GM18499 (cell line): ENCODE data around the gene NUMBL.
"Not testable (repeated sequence)": the region's sequence is repeated elsewhere in the genome, so short reads cannot be mapped to it uniquely, and the experiment has no call there.

ENCODE experiments used
- ATAC-seq: cut with Tn5 transposase; IDR thresholded peaks from one replicate; pipeline ENCODE4 v1.9.1; 2021; ENCODE audit warnings: moderate number of reproducible peaks; ENCODE audit not compliant: insufficient read depth, unreplicated experiment

The NUMBL gene

DNA sequence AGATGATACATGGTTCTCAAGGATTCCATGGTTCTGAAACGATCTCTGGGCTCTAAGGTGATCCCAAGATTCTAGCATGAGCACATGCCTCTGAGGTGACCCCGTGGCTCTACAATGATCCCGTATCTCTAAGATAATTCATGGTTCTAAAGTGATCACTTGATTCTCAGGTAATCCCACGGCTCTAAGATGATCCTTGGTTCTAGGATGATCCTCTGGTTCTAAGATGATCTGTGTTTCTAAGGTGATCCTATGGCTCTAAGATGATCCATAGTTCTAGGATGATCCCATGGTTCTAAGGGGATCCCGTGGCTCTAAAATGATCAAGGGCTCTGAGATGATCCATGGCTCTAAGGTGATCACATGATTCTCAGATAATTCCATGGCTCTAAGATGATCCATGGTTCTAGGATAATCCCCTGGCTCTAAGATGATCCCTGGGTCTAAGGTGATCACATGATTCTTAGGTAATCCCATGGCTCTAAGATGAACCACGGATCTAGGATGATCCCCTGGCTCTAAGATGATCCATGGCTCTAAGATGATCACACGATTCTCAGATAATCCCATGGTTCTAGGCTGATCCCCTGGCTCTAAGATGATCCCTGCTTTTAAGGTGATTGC is 21.3 kb downstream of the NUMBL start:
- ATAC-seq = no peak

- no peak for ATAC-seq
These were observed 22.8 kb downstream of the NUMBL start for GRCh38 chr19:40667602-40668001.

GRCh38 chr19:40666803-40667438 is 23.5 kb downstream of the NUMBL start:
- ATAC-seq = no peak

- no peak for ATAC-seq
These were observed 26.5 kb downstream of the NUMBL start for GRCh38 chr19:40663695-40664692.

- ATAC-seq = no peak
These were observed 27.3 kb downstream of the NUMBL start for GRCh38 chr19:40662925-40663694.

DNA sequence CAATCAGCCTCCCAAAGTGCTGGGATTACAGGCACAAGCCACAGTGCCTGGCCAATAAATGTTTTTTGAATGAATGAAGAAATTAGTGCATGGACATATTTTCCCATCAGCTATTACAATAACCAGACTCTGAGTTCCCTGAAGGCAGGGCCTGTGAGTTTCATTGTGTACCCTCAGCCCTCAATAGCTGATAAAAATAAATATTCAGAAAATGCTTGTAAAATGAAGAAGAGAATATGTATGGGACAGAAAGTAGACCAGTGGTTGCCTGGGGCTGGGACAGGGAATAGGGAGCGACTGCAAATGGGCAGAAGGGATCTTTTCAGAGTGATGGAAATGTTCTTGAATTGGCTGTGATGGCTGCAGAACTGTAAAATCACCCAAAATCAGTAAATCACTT is 28.8 kb downstream of the NUMBL start:
- no peak for ATAC-seq

- no peak for ATAC-seq
These were observed 30.9 kb downstream of the NUMBL start for GRCh38 chr19:40659566-40659965.

- ATAC-seq = no peak
These were observed 31.3 kb downstream of the NUMBL start for GRCh38 chr19:40659116-40659515.

DNA sequence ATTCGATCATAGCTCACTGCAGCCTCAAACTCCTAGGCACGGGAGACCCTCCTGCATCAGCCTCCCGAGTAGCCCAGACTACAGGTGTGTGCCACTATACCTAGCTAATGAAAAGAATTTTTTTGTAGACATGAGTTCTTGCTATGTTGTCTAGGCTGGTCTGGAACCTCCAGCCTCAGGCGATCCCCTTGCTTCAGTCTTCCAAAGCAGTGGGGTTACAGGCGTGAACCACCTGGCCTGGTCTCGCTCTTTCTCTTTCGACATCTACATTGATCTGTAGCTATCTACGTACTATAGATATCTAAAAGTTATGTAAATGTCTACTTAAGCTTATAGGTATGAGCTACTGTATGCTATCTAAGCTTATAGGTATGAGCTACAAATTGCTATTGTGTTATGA is 32.4 kb downstream of the NUMBL start:
- no peak for ATAC-seq

DNA sequence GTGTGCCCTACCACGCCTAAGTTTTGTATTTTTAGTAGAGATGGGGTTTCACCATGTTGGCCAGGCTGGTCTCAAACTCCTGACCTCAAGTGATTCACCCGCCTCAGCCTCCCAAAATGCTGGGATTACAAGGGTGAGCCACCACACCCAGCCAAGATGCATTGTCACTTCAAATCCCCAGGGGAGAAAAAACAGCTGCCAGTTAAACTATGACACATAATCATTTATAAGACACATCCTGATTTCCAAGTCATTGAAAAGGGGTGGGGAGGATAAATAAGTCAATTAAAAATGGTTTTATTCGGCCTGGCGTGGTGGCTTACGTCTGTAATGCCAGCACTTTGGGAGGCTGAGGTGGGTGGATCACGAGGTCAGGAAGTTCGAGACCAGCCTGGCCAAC is 34.8 kb downstream of the NUMBL start:
- not testable (repeated sequence) for ATAC-seq

GRCh38 chr19:40652303-40652702 is 38.1 kb downstream of the NUMBL start:
- not testable (repeated sequence) for ATAC-seq

- ATAC-seq = no peak
These were observed 39.6 kb downstream of the NUMBL start for GRCh38 chr19:40650749-40651305.

DNA sequence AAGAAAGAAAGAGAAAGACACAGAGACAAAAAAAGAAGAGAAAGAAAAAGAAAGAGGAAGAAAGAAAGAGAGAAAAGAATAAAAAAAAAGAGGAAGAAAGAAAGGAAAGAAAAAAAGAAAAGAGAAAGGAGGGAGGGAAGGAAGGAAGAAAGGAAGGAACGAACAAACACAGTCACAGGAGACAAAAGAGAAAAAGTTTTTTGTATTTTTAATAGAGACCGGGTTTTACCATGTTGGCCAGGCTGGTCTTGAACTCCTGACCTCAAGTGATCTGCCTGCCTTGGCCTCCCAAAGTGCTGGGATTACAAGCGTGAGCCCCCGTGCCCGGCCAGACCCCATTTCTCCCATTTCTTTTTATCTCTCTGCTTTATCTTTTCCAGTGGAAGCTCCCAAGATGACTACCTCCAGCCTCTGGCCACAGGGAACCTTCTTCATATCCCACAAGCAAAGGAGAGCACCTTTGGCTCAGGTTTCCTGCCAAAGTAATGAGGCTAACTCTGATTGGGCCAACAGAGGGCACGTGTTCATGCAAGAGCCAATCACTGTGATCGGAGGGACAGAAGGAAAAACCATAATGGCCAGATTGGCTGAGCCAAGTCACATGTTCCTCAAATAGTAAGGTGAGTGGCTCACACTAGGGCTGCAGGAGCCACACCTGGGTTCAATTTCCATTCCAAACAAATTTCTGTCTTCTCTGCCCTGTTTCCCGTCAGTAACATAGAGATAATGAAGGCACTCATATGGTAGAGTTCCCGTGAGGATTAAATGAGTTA is 40.4 kb downstream of the NUMBL start:
- not testable (repeated sequence) for ATAC-seq

GRCh38 chr19:40646743-40647254 is 43.7 kb downstream of the NUMBL start:
- no peak for ATAC-seq

DNA sequence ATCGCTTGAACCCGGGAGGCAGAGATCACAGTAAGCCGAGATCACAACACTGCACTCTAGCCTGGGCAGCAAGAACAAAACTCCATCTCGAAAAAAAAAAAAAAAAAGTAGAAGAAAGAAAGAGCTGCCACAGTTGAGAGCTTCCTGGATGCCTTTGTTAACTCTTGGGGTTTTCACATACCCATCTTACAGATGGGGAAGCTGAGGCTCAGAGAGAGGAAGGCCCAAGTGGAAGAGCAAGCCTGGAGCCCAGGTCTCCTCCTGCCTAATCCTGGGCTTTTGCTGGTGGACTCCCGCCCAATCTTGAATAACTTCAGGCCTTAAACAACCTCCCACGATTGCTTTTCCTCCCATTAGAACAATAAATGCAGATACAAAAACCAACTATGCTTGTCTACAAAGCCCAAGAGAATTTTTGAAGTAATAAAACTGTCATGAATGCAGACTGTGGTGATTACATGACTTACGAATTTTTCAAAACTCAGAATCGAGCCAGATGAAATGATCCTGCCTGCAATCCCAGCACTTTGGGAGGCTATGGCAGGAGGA is 47.6 kb downstream of the NUMBL start:
- no peak for ATAC-seq

DNA sequence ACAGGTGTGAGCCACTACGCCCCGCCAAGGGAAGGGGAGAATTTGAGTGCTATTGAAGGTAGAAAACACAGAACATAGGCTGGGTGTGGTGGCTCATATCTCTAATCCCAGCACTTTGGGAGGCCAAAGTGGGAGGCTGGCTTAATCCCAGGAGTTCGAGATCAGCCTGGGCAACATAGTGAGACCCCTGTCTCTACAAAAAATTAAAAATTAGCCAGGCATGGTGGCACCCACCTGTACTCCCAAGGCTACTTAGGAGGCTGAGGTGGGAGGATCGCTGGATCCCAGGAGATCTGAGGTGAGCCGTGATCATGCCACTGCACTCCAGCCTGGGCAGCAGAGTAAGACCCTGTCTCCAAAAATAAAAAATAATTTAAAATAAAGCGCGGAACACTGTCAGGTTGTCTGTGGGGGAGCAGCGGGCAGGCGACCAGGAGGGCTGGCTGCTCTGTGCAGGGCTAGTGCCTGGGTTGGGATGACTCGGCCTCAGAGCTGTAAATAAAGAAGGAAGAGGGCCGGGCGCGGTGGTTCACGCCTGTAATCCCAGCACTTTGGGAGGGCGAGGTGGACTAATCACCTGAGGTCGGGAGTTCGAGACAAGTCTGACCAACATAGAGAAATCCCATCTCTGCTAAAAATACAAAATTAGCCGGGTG is 48.3 kb downstream of the NUMBL start:
- ATAC-seq = no peak

DNA sequence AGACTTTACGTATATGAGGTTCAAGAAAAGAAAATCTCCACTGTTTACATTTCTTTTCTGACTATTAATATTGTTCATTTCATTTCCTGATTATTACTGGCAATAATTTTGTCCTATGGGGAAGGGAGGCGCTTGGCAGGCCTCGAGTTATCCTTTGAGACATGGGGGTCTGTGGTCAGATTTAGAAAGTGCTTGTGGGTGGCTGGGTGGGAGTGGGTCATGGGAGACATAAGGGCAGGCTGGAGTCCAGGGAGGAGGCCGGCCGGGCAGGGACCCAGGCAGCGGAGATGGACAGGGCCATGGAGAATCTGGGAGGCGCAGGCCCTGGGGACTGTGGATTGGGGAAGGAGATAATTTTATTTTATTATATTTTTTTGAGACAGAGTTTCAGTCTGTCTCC is 49.2 kb downstream of the NUMBL start:
- ATAC-seq = no peak

DNA sequence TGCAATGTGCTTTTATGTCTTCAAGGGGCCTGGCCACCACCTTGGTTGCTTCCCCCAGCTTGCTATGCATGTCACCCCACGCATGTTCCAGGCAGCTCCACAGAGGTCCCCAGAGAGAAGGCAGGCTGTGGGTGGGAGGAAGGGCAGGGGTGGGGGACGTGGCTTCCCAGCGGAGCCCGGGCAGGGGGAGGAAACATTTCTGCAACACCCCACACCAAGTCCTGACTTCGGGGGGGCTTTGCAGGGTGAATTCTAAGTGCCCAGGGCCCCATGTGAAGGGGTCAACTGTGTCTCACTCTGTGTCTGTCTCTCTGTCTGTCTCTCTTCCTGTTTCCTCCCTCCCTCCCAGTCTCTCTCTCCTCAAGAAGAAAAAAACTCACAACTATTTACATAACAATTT is 49.7 kb downstream of the NUMBL start:
- no peak for ATAC-seq
